ACC112 (cell line): ENCODE data around the gene VCX2.
"Not testable (repeated sequence)": the region's sequence is repeated elsewhere in the genome, so short reads cannot be mapped to it uniquely, and the experiment has no call there.

ENCODE experiments used
- H2AFZ ChIP-seq: fragments of 200-600 bp; sonication (generic); one replicate; pipeline ENCODE4 v1.6.0; 2017; ENCODE audit warnings: antibody characterized with exemption, low read length; ENCODE audit not compliant: unreplicated experiment
- H3K27ac ChIP-seq: fragments of 200-600 bp; sonication (generic); 2 replicates; pipeline ENCODE4 v1.5.1; 2014; ENCODE audit warnings: low read depth, mild to moderate bottlenecking, antibody characterized with exemption, low read length, moderate library complexity
- H3K27me3 ChIP-seq: fragments of 200-600 bp; sonication (generic); 2 replicates; pipeline ENCODE4 v1.6.1; 2014; ENCODE audit warnings: mild to moderate bottlenecking, antibody characterized with exemption, low read length, moderate library complexity, mixed read lengths; ENCODE audit not compliant: insufficient read depth
- H3K36me3 ChIP-seq: fragments of 200-600 bp; sonication (generic); 2 replicates; pipeline ENCODE4 v1.6.1; 2016; ENCODE audit warnings: mild to moderate bottlenecking, antibody characterized with exemption, low read length, moderate library complexity, mixed read lengths; ENCODE audit not compliant: insufficient read depth
- H3K4me1 ChIP-seq: fragments of 200-600 bp; sonication (generic); one replicate; pipeline ENCODE4 v1.6.1; 2016; ENCODE audit warnings: low read length, mixed read lengths; ENCODE audit not compliant: insufficient read depth, unreplicated experiment, control insufficient read depth
- H3K4me3 ChIP-seq: fragments of 200-600 bp; sonication (generic); 2 replicates; pipeline ENCODE4 v1.5.1; 2014; ENCODE audit warnings: mild to moderate bottlenecking, low read depth, low read length
- H3K79me2 ChIP-seq: fragments of 200-600 bp; sonication (generic); one replicate; pipeline ENCODE4 v1.6.0; 2016; ENCODE audit warnings: low read length; ENCODE audit not compliant: control insufficient read depth, unreplicated experiment, insufficient read depth

Gene VCX2

DNA sequence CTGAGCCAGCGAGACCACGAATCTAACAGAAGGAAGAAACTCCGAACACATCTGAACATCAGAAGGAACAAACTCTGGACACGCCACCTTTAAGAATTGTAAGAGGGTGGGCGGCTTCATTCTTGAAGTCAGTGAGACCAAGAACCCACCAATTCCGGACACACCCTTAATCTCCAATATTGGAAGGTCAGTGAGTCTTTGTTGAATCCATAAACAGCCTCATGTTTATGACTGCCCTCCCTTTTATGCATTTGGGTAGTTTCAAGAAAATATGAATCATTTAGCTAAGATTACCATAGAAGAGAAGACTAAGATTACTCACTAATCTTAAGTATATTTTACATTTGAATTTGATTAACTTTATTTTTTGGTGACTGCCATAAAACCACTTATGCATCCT lies 48.5 kb downstream of the VCX2 start:
- H3K4me3 ChIP-seq = no peak overlapping the region
- H3K79me2 ChIP-seq = no peaks in the 10 kb centered on the region
- H3K36me3 ChIP-seq = no peaks in the 10 kb centered on the region
- no peaks in the 10 kb centered on the region for H3K4me1 ChIP-seq
- no peak overlapping the region for H3K27ac ChIP-seq
- H2AFZ ChIP-seq = no peak overlapping the region
- H3K27me3 ChIP-seq = no peaks in the 10 kb centered on the region

DNA sequence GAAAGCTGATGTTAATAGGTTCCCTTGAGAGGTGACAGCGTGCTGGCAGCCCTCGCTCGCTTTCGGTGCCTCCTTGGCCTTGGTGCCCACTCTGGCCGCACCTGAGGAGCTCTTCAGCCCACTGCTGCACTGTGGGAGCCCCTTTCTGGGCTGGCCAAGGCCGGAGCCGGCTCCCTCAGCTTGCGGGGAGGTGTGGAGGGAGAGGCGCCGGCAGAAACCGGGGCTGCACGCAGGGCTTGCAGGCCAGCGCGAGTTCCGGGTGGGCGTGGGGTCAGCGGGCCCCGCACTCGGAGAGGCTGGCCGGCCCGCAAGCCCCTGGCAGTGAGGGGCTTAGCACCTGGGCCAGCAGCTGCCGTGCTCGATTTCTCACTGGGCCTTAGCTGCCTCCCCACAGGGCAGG lies 49.7 kb downstream of the VCX2 start:
- H2AFZ ChIP-seq, H3K36me3 ChIP-seq, H3K79me2 ChIP-seq: not testable (repeated sequence)

More for the DNA sequence above, 49.7 kb downstream of the VCX2 start:
- not testable (repeated sequence) for H3K4me3 ChIP-seq, H3K27ac ChIP-seq, H3K27me3 ChIP-seq, H3K4me1 ChIP-seq
